NCI-H1436 (cell line): ENCODE results near the gene DAZ2.
"Not testable (repeated sequence)": the region's sequence is repeated elsewhere in the genome, so short reads cannot be mapped to it uniquely, and the experiment has no call there.

Experiments
- DNase-seq: peaks from one replicate; lab custom pipeline; 2025; lab: John Stamatoyannopoulos, UW

Gene DAZ2, protein sequence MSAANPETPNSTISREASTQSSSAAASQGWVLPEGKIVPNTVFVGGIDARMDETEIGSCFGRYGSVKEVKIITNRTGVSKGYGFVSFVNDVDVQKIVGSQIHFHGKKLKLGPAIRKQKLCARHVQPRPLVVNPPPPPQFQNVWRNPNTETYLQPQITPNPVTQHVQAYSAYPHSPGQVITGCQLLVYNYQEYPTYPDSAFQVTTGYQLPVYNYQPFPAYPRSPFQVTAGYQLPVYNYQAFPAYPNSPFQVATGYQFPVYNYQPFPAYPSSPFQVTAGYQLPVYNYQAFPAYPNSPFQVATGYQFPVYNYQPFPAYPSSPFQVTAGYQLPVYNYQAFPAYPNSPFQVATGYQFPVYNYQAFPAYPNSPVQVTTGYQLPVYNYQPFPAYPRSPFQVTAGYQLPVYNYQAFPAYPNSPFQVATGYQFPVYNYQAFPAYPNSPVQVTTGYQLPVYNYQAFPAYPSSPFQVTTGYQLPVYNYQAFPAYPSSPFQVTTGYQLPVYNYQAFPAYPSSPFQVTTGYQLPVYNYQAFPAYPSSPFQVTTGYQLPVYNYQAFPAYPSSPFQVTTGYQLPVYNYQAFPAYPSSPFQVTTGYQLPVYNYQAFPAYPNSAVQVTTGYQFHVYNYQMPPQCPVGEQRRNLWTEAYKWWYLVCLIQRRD

DNA sequence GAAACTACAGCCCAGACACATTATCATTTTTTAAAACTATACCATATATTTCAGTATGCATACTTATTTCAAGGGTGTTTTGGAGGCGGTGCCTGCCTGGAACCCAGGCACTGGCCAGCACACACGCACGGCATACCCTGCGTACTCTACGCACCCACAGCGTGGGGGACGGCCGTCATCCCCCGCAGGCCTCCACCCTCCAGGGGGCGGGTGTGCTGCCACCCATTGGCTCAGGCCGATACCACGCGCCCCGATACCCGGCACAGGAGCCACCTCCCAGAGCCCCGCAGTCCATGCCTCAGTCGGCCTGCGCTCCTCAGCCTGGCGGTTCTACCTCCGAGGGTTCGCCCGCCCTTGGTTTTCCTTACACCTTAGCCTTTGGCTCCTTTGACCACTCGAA is at the start of gene DAZ2:
TSS of gene DAZ2 (plus strand) at position 301 of the 400 bp plus-strand sequence. CDS start 208 bp downstream, outside the sequence.
- DNase-seq, result not testable (repeated sequence)

DNA sequence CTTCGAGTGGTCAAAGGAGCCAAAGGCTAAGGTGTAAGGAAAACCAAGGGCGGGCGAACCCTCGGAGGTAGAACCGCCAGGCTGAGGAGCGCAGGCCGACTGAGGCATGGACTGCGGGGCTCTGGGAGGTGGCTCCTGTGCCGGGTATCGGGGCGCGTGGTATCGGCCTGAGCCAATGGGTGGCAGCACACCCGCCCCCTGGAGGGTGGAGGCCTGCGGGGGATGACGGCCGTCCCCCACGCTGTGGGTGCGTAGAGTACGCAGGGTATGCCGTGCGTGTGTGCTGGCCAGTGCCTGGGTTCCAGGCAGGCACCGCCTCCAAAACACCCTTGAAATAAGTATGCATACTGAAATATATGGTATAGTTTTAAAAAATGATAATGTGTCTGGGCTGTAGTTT is 20.4 kb upstream of the DAZ2 start, which contains the start of gene DAZ1:
TSS of gene DAZ1 (minus strand) at position 101 of the 400 bp plus-strand sequence. CDS start 208 bp downstream, outside the sequence.
- not testable (repeated sequence) for DNase-seq

- DNase-seq, result not testable (repeated sequence)
Observed at GRCh38 chrY:23207455-23207854, 11.9 kb upstream of the DAZ2 start.

GRCh38 chrY:23209802-23210495 is 9.4 kb upstream of the DAZ2 start:
- DNase-seq, result not testable (repeated sequence)

DNA sequence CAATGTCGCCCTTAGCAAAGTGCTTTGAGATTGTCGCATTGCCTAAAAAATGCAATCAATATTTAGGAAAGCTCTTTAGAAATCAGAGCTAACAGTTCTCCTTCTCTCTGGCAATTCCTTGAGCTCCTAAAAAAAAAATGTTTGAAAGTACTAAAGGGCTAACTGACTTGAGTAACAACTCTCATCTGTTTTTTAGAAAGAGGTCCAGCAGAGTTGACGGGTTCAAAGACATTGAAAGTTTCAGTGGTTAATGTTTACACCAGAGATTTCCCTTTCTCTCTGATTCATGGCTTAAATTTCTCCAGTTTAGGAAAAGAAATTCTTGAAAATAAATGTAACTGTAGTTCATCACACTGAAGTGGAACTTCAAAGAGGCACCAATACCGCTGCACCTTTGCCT is 8.7 kb upstream of the DAZ2 start:
- DNase-seq, result not testable (repeated sequence)
